Measurements from ENCODE around the gene DOCK11. TPM values are rescaled to one million over a fixed set of nuclear protein-coding genes. Genes with fewer than 3 reads are reported as not detected.
"Not testable (repeated sequence)": the region's sequence is repeated elsewhere in the genome, so short reads cannot be mapped to it uniquely, and the experiment has no call there.

The DOCK11 gene
- total RNA-seq, 1 donor from 2014 or later, result 5.8 TPM

- H3K36me3 Mint-ChIP-seq (ENCODE audit: insufficient read depth), result no peaks in the 10 kb centered on the region
- no peak overlapping the region for H3K4me3 Mint-ChIP-seq (ENCODE audit: low read depth)
- peaks cover 8% of the 10 kb centered on the region for H3K4me1 Mint-ChIP-seq (ENCODE audit: low read depth)
- DNase-seq (ENCODE audit: low spot score, unreplicated experiment), result no peak
- TF ChIP-seq CTCF (IDR thresholded peaks at IDR 0.05; ENCODE audit: unreplicated experiment), result no peak
- H3K27me3 Mint-ChIP-seq, result no peaks in the 10 kb centered on the region
- no peak overlapping the region for H3K27ac Mint-ChIP-seq
- H3K9me3 Mint-ChIP-seq (ENCODE audit: low read depth), result peaks cover 23% of the 10 kb centered on the region
Measured at GRCh38 chrX:118730500-118731247, 235.1 kb downstream of the DOCK11 start.

DNA sequence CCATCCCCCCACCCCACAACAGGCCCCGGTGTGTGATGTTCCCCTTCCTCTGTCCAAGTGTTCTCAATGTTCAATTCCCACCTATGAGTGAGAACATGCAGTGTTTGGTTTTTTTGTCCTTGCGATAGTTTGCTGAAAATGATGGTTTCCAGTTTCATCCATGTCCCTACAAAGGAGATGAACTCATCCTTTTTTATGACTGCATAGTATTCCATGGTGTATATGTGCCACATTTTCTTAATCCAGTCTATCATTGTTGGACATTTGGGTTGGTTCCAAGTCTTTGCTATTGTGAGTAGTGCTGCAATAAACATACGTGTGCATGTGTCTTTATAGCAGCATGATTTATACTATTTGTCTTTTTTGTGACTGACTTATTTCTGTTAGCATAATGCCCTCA is 236.9 kb downstream of the DOCK11 start:
- H3K4me3 Mint-ChIP-seq (ENCODE audit: low read depth); DNase-seq (ENCODE audit: low spot score, unreplicated experiment); H3K36me3 Mint-ChIP-seq (ENCODE audit: insufficient read depth); H3K4me1 Mint-ChIP-seq (ENCODE audit: low read depth); H3K27ac Mint-ChIP-seq; H3K27me3 Mint-ChIP-seq: not testable (repeated sequence)
- peaks cover 32% of the 10 kb centered on the region for H3K9me3 Mint-ChIP-seq (ENCODE audit: low read depth)

DNA sequence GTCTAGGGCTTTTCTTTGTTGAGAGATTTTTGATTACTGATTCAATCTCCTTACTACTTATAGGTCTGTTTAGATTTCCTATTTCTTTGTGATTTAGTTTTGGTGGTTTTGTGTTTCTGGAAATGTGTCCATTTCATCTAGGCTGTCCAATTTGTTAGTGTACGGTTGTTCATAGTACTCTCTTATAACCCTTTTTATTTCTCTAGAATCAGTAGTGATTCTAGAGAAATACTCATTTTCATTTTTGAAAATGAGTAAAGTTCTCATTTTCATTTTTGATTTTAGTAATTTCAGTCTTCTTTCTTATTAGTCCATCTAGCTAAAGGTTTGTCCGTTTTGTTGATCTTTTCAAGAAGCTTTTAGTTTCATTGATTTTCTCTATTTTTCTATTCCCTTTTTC is 239.3 kb downstream of the DOCK11 start:
- no peak for DNase-seq (ENCODE audit: low spot score, unreplicated experiment)
- no peaks in the 10 kb centered on the region for H3K27me3 Mint-ChIP-seq
- no peak for TF ChIP-seq CTCF (IDR thresholded peaks at IDR 0.05; ENCODE audit: unreplicated experiment)
- peaks cover 1% of the 10 kb centered on the region for H3K36me3 Mint-ChIP-seq (ENCODE audit: insufficient read depth)
- H3K9me3 Mint-ChIP-seq (ENCODE audit: low read depth), result peaks cover 41% of the 10 kb centered on the region
- no peaks in the 10 kb centered on the region for H3K4me1 Mint-ChIP-seq (ENCODE audit: low read depth)
- no peak overlapping the region for H3K4me3 Mint-ChIP-seq (ENCODE audit: low read depth)
- H3K27ac Mint-ChIP-seq, result no peak overlapping the region

Other genes with a start within 250 kb of the DOCK11 start
- 10.0 and 11.8 TPM in 2 replicates for gene WDR44, start 149.7 kb upstream of the DOCK11 start, total RNA-seq
- 29.9 and 30.8 TPM in 2 replicates for gene IL13RA1, start 231.8 kb downstream of the DOCK11 start, total RNA-seq

All from progenitor cell of endocrine pancreas (in vitro differentiated cells).